ENCODE data around the gene ATP6V1C2.

DNA sequence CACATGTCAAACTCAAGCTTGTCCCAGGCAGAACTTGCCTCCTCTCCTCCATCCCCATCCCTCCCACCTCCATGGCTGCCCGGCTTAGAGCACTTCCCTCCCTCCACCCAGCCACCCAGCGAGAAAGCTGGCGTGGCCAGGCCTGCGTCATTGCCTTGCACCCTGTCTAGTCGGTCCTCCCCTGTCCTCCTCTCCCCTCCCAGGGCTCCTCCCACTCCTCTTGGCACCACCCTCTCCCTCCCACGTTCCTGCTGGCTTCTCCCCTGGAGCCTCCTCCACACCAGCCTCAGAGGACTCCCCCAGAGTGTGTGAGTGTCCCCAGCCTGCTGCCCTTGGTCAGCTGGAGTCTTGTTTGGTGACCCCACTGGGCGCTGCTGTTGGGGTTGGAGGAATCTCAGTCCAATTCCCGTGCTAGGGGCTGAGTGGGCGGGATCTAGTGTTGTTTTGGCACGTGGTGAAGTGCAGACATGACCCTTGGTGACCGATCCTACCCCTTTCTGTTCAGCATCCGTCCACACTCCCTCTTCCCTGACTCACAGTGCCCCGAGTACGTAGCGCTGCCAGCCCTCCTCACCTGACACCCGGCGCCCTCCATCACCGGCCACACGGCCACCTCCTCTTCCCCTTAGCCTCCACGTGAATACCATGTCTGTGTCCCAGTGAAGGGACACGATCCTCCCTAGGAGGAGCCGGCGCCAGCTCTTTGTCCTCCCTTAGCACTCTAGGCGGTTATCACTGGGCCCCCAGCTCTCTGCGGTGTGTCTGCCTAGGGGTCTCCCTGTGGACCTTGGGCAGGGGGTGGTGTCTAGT lies 41.4 kb downstream of the ATP6V1C2 start:
- TF ChIP-seq EZH2phosphoT487 (IDR thresholded peaks at IDR 0.05; ENCODE audit: low read length), result no peak
- no peak for TF ChIP-seq CTCF (IDR thresholded peaks at IDR 0.05; ENCODE audit: low read length)
- TF ChIP-seq EZH2 (optimal IDR thresholded peaks at IDR 0.05; ENCODE audit: low read depth, low read length), result no peak

Data from MM.1S (cell line).